NCI-H1105 (cell line): ENCODE results near the gene TTLL10.
A peak's percentile ranks its signal among the peaks of the same experiment; 100 is the strongest.

Experiments used
- DNase-seq: peaks from one replicate; lab custom pipeline; 2025; lab: John Stamatoyannopoulos, UW

Gene TTLL10

DNA sequence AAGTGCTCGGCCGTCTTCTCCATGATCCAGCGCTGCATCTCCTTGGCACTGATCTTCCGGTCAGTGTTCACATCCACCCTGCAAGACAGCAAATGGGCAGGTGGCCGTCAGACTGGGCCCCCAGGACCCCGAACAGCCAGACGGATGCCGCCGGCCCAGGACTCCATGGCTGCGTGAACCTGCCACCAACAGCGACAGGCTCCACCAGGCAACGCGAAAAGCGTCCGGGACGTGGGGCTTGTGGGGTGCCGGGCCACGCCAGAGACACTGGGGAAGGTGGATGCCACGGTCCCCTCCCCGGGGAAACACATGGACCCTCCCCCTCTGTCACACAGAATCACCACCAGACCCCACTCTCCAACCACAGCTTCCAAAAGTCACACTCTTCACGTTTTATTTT is 50.2 kb downstream of the TTLL10 start:
- DNase-seq: no peak

DNA sequence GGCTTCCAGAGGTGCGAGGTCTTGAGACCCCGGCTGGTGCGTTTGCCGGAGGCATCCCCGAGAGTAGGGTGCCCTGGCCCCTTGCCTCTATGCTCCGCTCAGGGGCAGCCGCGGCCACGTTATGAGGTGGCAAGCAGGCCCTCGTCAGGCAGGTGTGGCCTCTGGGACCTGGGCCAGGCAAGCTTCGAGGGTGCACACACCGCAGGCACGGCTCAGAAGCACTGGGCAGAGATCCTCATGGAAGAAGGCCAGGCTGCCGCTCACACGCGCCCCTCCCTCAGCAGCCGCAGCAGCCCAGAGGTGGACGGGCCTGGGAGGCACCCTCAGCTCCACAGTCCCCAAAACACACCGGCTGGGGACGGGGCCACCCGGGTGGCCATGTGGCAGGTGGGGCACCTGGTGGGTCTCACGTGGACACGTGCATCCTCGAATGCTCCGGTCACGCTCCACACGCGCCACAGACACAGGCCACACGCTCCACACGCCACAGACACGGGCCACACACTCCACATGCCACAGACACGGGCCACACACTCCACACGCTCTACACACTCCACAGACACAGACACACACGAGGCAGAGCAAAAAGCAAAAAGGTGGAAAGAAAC is 51.7 kb downstream of the TTLL10 start:
- no peak for DNase-seq

DNA sequence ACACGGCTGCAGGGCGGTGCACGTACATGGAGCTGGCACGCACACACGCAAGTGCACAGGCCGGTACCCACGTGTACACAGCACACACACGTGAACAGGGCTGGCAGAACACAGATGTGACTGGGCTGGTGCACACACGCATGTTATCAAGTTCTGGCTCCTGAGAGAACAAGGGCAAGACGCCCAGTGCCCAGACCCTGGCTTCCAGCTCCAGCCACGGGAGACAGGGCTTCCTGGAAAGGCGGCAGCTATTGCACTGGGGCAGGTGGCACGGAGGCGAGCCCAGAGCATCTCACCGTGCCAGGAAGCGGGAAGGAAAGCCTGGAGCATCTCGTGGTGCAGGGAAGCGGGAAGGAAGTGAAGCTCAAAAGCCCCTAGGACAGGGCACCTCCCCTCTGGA is 52.2 kb downstream of the TTLL10 start:
- no peak for DNase-seq

DNA sequence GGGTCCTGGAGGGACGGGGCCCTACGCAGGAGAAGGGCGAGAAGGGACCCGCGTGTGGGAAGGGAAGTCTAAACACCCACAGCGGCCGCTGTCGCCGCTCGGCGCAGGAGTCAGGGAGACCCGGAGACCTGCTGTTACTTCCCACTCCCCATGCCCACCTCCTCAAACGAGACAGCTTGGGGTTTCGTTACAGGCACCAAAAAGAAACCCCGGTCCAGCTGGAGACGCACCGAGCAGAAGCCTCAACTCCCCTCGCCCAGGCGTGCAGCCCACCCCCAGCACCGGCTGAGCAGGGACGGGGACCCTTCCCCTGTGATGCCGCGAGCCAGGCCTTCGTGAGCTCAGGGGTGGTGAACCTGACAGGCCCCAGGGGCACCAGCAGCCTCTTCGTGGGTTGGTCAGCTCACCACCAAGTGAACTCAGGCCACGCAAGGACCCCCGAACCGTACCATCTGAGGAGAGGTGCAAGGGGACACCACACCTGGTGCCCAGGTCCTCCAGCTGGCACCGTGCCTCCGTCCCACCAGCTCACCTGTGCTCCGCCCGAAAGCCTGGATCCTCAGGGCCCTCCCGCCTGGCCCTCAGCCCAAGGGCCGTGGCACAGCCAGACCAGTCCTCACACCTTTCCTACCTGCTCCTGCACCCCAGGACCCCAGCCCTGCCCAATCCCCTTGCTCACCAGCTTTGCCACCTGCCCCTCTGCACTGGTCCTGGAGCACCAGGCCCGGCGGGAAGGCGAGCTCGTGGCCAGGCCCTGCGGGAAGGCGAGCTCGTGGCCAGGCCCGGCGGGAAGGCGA is 53.1 kb downstream of the TTLL10 start:
- DNase-seq: no peak

DNA sequence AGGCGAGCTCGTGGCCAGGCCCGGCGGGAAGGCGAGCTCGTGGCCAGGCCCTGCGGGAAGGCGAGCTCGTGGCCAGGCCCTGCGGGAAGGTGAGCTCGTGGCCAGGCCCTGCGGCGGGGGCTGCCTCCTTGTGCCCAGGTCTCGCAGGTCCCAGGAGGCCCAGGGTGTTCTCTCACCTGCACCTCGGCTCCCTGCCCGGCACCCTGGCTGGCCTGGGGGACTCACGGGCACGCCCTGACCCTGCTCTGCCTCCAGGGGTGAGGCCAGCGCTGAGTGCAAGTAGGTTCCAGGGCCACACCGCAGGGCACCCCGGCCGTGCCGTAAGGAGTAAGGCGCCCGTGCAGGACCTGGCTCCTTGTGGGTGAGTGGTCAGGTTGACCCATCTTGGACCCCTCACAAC is 53.7 kb downstream of the TTLL10 start:
- DNase-seq: no peak

DNA sequence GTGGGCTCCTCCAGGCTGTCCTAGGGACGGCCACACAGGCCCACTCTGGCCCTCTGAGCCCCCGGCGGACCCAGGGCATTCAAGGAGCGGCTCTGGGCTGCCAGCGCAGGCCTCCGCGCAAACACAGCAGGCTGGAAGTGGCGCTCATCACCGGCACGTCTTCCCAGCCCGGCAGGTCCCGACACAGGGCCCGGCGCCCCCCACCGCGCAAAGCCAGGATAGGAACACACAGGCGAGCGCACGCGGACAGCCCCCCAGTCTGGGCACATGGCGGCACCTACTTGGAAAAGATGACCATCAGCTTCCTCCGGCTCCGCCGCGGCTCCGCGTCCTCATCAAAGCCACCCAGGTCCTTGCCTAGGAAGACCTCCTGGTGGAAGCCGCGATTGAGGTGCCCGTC is 54.5 kb downstream of the TTLL10 start:
- no peak for DNase-seq

DNA sequence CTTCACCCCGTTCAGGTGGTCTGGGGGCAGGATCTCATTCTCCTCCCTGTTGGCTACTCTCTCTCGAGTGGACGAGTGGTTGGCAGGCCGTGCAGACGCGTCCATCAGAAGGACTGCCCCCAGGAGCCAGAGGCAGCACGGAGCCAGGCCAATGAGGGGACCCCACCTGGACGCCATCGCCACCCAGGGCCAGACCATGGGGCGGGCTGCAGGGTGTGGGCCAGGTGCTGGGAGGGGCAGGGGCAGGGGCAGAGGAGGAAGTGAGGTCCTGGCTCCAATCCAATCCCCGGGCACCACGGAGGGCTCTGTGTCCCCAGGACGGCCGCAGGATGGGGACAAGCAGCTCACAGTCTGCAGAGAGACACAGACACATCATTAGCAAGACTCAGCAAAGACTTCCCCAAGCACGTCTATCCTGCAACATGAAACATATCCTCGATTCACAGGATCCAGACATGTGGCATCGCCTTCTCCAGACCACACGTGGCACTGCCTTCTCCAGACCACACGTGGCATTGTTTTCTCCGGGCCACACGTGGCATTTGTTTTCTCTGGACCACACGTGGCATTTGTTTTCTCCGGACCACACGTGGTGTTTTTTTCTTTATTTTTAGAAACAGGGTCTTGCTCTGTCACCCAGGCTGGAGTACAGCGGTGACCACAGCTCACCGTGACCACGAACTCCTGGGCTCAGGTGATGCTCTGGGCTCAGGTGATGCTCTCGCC is 55.1 kb downstream of the TTLL10 start:
- no peak for DNase-seq

GRCh38 chr1:1229770-1230169 is 56.1 kb downstream of the TTLL10 start:
- no peak for DNase-seq

GRCh38 chr1:1230656-1231399 is 57.1 kb downstream of the TTLL10 start:
- no peak for DNase-seq

GRCh38 chr1:1231400-1232207 is 57.9 kb downstream of the TTLL10 start, which contains the start of gene SDF4:
Gene SDF4 (minus strand): TSS chr1:1232001. CDS start chr1:1228772, 3,229 bp downstream.
- DNase-seq: peak; percentile 96

- DNase-seq: no peak
These were observed 58.6 kb downstream of the TTLL10 start, which contains the start of gene B3GALT6 for GRCh38 chr1:1232208-1232795. Gene B3GALT6 (plus strand): TSS chr1:1232237. CDS start chr1:1232279, 42 bp downstream.

DNA sequence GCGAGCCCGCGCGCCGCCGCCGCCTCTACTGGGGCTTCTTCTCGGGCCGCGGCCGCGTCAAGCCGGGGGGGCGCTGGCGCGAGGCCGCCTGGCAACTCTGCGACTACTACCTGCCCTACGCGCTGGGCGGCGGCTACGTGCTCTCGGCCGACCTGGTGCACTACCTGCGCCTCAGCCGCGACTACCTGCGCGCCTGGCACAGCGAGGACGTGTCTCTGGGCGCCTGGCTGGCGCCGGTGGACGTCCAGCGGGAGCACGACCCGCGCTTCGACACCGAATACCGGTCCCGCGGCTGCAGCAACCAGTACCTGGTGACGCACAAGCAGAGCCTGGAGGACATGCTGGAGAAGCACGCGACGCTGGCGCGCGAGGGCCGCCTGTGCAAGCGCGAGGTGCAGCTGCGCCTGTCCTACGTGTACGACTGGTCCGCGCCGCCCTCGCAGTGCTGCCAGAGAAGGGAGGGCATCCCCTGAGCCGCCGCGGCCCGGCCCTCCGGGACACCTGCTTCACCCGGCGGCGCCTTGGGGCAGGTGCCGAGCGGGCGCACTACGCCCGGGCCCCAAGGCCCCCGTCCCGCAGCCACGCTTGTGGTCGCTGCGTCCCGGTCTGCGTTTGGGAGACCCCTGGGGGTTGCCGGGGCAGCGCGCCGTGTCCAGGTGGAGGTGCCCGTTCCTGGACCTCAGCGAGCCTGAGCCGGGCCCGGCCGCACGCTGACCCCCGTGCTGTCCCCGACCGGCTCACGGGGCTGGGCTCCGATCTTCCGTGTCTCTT is 59.3 kb downstream of the TTLL10 start:
- DNase-seq: no peak

DNA sequence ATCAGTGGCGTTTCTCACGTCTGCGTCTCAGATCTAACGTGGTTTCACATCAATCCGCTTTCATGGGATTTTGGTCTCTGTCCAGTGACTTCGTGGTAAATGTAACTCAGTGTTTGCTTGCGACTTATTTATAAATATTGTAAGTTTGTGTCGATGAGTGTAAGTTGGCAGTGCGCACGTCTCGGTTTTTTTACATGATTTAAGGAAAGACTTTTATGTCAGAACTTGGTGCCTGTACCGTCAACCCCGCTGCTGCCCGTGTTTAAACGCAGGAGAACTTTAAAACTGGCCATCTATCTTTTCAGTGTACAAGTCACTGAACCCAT is 59.9 kb downstream of the TTLL10 start:
- no peak for DNase-seq

DNA sequence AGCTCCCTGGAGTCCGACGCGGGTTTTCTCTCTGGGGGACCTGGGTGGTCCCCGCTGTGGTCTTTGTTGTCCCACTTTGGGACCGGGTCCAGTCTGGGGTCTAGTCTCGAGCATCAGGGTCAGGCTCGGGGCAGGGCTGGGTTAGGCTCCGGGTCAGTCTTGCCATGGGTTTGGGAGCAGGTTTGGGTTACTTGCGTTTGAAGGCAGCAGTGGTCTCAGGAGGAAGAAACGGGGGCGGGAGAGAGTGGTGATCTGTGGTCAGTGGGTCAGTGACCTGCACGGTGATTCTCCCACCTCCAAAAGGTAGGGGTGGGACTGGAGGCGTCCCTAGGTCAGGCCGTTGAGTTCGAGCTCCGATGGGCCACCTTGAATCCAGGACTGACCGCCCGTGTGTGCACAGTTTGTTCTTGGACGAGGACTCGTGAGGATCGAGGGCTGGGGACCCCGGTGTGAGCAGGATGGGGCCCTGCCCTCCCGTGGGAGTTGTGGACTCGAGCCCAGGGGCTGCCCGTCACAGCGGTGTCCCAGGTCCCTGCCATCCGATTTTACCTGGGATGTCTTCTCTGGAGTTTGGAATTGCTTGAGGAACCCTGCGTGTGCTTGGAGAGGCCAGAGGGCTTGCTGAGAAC is 60.6 kb downstream of the TTLL10 start:
- DNase-seq: no peak

- no peak for DNase-seq
These were observed 61.5 kb downstream of the TTLL10 start for GRCh38 chr1:1235016-1235744.

DNA sequence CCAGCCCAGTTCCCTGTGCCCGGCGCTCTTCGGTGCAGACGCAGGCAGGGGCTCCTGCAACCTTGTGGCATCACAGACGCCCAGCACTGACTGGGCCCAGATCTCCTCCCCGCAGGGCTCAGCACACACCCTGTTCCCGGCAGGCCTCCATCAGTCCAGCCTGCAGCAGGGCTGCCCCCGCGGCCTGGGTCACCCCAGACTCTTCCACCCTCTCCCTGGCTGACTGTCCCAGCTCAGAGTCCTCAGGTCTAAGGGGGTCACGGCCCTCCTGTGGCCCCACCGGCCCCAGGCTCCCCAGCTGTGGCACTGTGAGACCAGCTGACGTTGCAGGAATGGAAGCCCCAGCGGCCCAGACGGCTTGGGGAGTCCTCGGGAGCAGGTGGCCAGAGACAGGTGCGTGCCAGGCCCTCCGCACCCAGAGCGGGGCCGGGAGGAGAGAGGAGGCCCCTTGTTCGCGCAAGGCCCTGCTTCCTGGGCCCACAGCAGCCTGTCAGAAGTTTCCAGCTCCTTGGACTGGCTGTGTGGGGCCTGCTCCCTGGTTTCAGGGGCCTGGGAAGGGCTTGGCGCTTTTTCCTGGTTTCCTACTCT is 62.6 kb downstream of the TTLL10 start:
- no peak for DNase-seq

- DNase-seq: no peak
These were observed 63.5 kb downstream of the TTLL10 start for GRCh38 chr1:1236945-1237873.
